Putamen (tissue), 1 donor: ENCODE data around the gene POLRMT.
A peak's percentile ranks its signal among the peaks of the same experiment; 100 is the strongest.

ENCODE experiments used
- DNase-seq: peaks from one replicate; pipeline ENCODE4 v3.0.0-alpha.2; 2016; ENCODE audit warnings: low spot score

The POLRMT gene

GRCh38 chr19:579111-579841, 54.1 kb downstream of the POLRMT start:
- DNase-seq, result no peak

- DNase-seq, result no peak
Measured at GRCh38 chr19:577439-578392, 55.6 kb downstream of the POLRMT start.

- DNase-seq, result no peak
Measured at GRCh38 chr19:576768-577438, 56.4 kb downstream of the POLRMT start.

- DNase-seq, result no peak
Measured at GRCh38 chr19:575527-576506, 57.5 kb downstream of the POLRMT start.

- DNase-seq, result no peak
Measured at GRCh38 chr19:574658-575526, 58.4 kb downstream of the POLRMT start.

- no peak for DNase-seq
Measured at GRCh38 chr19:573519-573825, 59.9 kb downstream of the POLRMT start.

GRCh38 chr19:572743-573518, 60.4 kb downstream of the POLRMT start:
- DNase-seq, result no peak

GRCh38 chr19:572140-572742, 61.1 kb downstream of the POLRMT start, which contains the start of gene BSG:
Gene BSG, plus strand, starts transcription at chr19:572596. Its CDS starts 39 bp downstream, at chr19:572635.
- DNase-seq, result peak; percentile 97

GRCh38 chr19:571566-571974, 61.8 kb downstream of the POLRMT start:
- DNase-seq, result no peak

- DNase-seq, result no peak
Measured at GRCh38 chr19:570937-571565, 62.3 kb downstream of the POLRMT start.

GRCh38 chr19:570251-570686, 63.1 kb downstream of the POLRMT start:
- no peak for DNase-seq

GRCh38 chr19:567296-567900, 65.9 kb downstream of the POLRMT start:
- DNase-seq, result no peak
